B cell (primary cell): ENCODE data around the gene MTX1. TPM values are rescaled to one million over a fixed set of nuclear protein-coding genes. Genes with fewer than 3 reads are reported as not detected.

ENCODE experiments used
- ATAC-seq: fragments of 200-7000 bp; cut with Tn5 transposase; one replicate; pipeline ENCODE4 v1.10.0; 2021; ENCODE audit warnings: low read depth, mild to moderate bottlenecking, moderate number of reproducible peaks, moderate library complexity
- CTCF ChIA-PET: fragments of 350-600 bp; sonication (Branson Sonifier 250); formaldehyde crosslinking; loops from one replicate; lab custom pipeline; 2021; ENCODE audit warnings: antibody characterized with exemption, inconsistent platforms; lab: Charles Lee
- POLR2A ChIA-PET: fragments of 350-600 bp; sonication (Branson Sonifier 250); formaldehyde crosslinking; loops from one replicate; lab custom pipeline; 2021; ENCODE audit warnings: antibody characterized with exemption; lab: Charles Lee
- DNase-seq: peaks from one replicate; pipeline ENCODE4 v3.0.0; 2013
- H2AFZ ChIP-seq: 2 replicates; pipeline ENCODE4 v1.6.1; 2012; ENCODE audit warnings: mild to moderate bottlenecking, low read depth, low read length; ENCODE audit not compliant: insufficient read depth, poor library complexity, severe bottlenecking
- H3K27ac ChIP-seq, 2 donors: 1 replicate in 1 of 2; 2 replicates in 1 of 2; pipeline ENCODE4 v1.5.1; 2012 to 2013; ENCODE audit warnings: low read length in 2 of 2, mild to moderate bottlenecking in 2 of 2, moderate library complexity in 1 of 2
- H3K27me3 ChIP-seq, 4 experiments: fragments of 200-600 bp in 1 of 4; sonication (generic) in 1 of 4; replicated peaks in 1 of 4; 1 replicate in 2 of 4; 2 replicates in 2 of 4; pipeline versions ENCODE4 v1.6.1 to v1.7.0; 2013 to 2016; ENCODE audit warnings: low read length in 3 of 4, mild to moderate bottlenecking in 2 of 4, mixed read lengths in 1 of 4, moderate library complexity in 1 of 4; ENCODE audit not compliant: insufficient read depth in 4 of 4, control insufficient read depth in 3 of 4; ENCODE audit errors: control extremely low read depth in 1 of 4
- H3K36me3 ChIP-seq, 2 experiments: replicated peaks in 1 of 2; 1 replicate in 1 of 2; 2 replicates in 1 of 2; pipeline versions ENCODE4 v1.6.1 to v1.7.1; 2013; ENCODE audit warnings: low read length in 1 of 2; ENCODE audit not compliant: insufficient read depth in 2 of 2, control insufficient read depth in 1 of 2; ENCODE audit errors: control extremely low read depth in 1 of 2, extremely low read depth in 1 of 2
- H3K4me1 ChIP-seq, 2 donors: fragments of 200-600 bp in 1 of 2; sonication (generic) in 1 of 2; 1 replicate in 1 of 2; 2 replicates in 1 of 2; pipeline versions ENCODE4 v1.5.1 to v1.6.1; 2013 to 2017; ENCODE audit warnings: low read length in 2 of 2; ENCODE audit not compliant: control insufficient read depth in 2 of 2, insufficient read depth in 2 of 2
- H3K4me2 ChIP-seq: replicated peaks from 2 replicates; pipeline ENCODE3; 2012; ENCODE audit warnings: mild to moderate bottlenecking, low read depth, low read length; ENCODE audit not compliant: poor library complexity, severe bottlenecking
- H3K4me3 ChIP-seq, 5 experiments: fragments of 200-600 bp in 1 of 5; sonication (generic) in 1 of 5; 1 replicate in 3 of 5; 2 replicates in 2 of 5; pipeline versions ENCODE4 v1.5.1 to v1.7.0; 2011 to 2016; ENCODE audit warnings: low read length in 4 of 5, mild to moderate bottlenecking in 4 of 5, low read depth in 2 of 5, control low read depth in 1 of 5, moderate library complexity in 1 of 5; ENCODE audit not compliant: insufficient read depth in 1 of 5; ENCODE audit errors: control extremely low read depth in 1 of 5, extremely low read depth in 1 of 5
- H3K79me2 ChIP-seq: fragments of 200-600 bp; sonication (generic); one replicate; pipeline ENCODE4 v1.6.0; 2016; ENCODE audit warnings: low read length; ENCODE audit not compliant: control insufficient read depth, insufficient read depth
- H3K9ac ChIP-seq: fragments of 200-600 bp; sonication (generic); 2 replicates; pipeline ENCODE4 v1.6.1; 2017; ENCODE audit warnings: mild to moderate bottlenecking, low read length, moderate library complexity
- H3K9me3 ChIP-seq, 3 donors: one replicate each; pipeline versions ENCODE4 v1.6.1 to v1.7.1; 2013; ENCODE audit warnings: low read length in 2 of 3; ENCODE audit not compliant: control insufficient read depth in 2 of 3, insufficient read depth in 1 of 3; ENCODE audit errors: control extremely low read depth in 1 of 3
- H4K20me1 ChIP-seq: 2 replicates; pipeline ENCODE4 v1.6.0; 2012; ENCODE audit warnings: mild to moderate bottlenecking, low read length; ENCODE audit not compliant: insufficient read depth, control insufficient read depth, poor library complexity, severe bottlenecking
- H3K27ac Mint-ChIP-seq: one replicate; pipeline ENCODE4 v1.8.0; 2021; ENCODE audit warnings: mixed read lengths
- H3K27me3 Mint-ChIP-seq: one replicate; pipeline ENCODE4 v1.8.0; 2021; ENCODE audit warnings: mixed read lengths
- H3K4me1 Mint-ChIP-seq: one replicate; pipeline ENCODE4 v1.8.0; 2021; ENCODE audit warnings: mixed read lengths
- H3K4me3 Mint-ChIP-seq: one replicate; pipeline ENCODE4 v1.8.0; 2021; ENCODE audit warnings: mixed read lengths
- H3K9me3 Mint-ChIP-seq: one replicate; pipeline ENCODE4 v1.8.0; 2022; ENCODE audit warnings: mixed read lengths; ENCODE audit not compliant: insufficient read depth
- EZH2 ChIP-seq: IDR thresholded peaks from 2 replicates; pipeline ENCODE4 v1.6.1; 2012; ENCODE audit warnings: borderline replicate concordance, low read depth, mild to moderate bottlenecking, moderate library complexity, low read length; ENCODE audit not compliant: insufficient read depth, poor library complexity, severe bottlenecking
- WGBS: methylation state at CpG from one replicate; pipeline ENCODE4 v1.1.5; 2013; ENCODE audit warnings: missing lambda C conversion rate; ENCODE audit not compliant: insufficient coverage; 5-methylcytosine and 5-hydroxymethylcytosine counted together
- intact Hi-C: fragments of 100-400 bp; cut with micrococcal nuclease; formaldehyde crosslinking; loops from one replicate; pipeline ENCODE4 v1.10.0; 2022
- polyA plus RNA-seq: library from polyadenylated mRNA; depleted of rRNA; stranded (reverse); fragments of >200 nt; gene quantifications from 2 replicates; pipeline ENCODE4 v1.2.3, GENCODE V29; 2012
- total RNA-seq, 2 donors: library from RNA; stranded (reverse); fragments of 120-200 nt in 1 of 2; gene quantifications; 1 replicate in 1 of 2; 2 replicates in 1 of 2; pipeline versions ENCODE4 v1.2.3 to v1.2.4, GENCODE V29; 2013 to 2022
- TF ChIP-seq, protein P1 (sequence below): fragments of 200-600 bp; IDR thresholded peaks from one replicate; pipeline ENCODE4 v1.8.0; 2022; ENCODE audit warnings: antibody characterized with exemption, mild to moderate bottlenecking

MTX1 gene
- total and polyA plus RNA-seq, 2 donors (not counting 1 experiment from before 2014, with no cell fraction given), result 19.0 to 40.4 TPM

DNA sequence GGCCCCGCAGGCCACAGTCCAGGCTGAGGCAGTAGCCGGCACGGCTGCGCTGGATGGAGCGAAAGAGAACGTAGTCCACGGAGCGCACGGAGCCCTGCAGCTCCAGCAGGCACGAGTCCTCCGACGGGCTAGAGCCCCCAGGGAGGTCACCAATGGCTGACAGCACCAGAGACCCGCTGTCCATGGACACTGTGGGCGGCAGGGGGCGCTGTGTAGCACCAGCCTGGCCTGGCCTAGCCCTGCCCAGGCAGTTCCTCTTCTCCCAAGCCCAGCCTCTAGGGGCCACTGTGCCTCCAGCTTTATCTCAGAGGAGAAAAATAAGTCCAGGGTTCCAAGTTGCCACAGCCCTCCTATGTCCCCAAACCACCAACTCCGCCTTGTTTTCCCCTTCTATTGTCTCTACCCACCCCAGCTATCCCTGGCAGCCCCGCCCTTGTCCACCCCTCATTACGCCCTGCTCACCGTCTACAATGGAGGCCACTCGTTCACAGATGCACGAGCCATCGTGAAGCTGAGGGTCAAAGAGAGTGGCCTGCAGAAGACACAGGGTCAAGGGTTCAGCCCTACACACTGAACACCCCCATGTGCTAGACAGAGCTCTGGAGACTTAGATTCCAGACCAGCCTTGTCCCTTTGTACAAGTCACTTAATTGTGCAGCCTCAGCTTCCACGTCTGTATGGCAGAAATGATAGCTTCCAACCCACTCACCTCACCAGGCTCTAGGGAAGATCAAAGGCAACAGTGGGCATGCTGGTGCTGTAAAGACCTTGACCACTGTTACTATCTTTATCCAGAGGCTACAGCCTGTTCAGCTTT lies 42.3 kb downstream of the MTX1 start:
- Histone ChIP-seq H3K27me3 (no peaks in the 10 kb centered on the region), H3K4me2 (peak overlapping the region; percentile 99), H3K4me3 (peak overlapping the region in 4 of 5 experiments; percentile 47 to 69 (median 60)), H3K36me3 (no peaks in the 10 kb centered on the region), H4K20me1 (no peaks in the 10 kb centered on the region), H2AFZ (peak overlapping the region; percentile 97), H3K4me1 (peaks cover 19 to 30% of the 10 kb centered on the region in 2 donors), H3K9me3 (peaks cover 0 to 3% (median 0%) of the 10 kb centered on the region in 3 donors), H3K27ac (peak overlapping the region; percentile 8 to 52), H3K9ac (peak overlapping the region; percentile 72), H3K79me2 (no peaks in the 10 kb centered on the region)
- ATAC-seq (peak; percentile 96), DNase-seq (peak; percentile 95)
- H3K4me3 Mint-ChIP-seq, result peak overlapping the region; percentile 79
- TF ChIP-seq, protein P1, sequence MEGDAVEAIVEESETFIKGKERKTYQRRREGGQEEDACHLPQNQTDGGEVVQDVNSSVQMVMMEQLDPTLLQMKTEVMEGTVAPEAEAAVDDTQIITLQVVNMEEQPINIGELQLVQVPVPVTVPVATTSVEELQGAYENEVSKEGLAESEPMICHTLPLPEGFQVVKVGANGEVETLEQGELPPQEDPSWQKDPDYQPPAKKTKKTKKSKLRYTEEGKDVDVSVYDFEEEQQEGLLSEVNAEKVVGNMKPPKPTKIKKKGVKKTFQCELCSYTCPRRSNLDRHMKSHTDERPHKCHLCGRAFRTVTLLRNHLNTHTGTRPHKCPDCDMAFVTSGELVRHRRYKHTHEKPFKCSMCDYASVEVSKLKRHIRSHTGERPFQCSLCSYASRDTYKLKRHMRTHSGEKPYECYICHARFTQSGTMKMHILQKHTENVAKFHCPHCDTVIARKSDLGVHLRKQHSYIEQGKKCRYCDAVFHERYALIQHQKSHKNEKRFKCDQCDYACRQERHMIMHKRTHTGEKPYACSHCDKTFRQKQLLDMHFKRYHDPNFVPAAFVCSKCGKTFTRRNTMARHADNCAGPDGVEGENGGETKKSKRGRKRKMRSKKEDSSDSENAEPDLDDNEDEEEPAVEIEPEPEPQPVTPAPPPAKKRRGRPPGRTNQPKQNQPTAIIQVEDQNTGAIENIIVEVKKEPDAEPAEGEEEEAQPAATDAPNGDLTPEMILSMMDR, result peak; percentile 100
- no peak for TF ChIP-seq EZH2
- H3K9me3 Mint-ChIP-seq, result no peaks in the 10 kb centered on the region
- WGBS, result 19% methylated on average over 23 of the region's 23 CpGs
- CTCF ChIA-PET, result interaction anchor here (0.6 to 5.8 kb wide), 52 partner anchors 9 to 1079 kb away, joined by 3 to 128 read pairs (median 5); partner anchors contain the start of genes ASH1L, CLK2, FDPS and HCN3
- POLR2A ChIA-PET, result interaction anchor here (0.6 to 1.5 kb wide), 11 partner anchors 8 to 189 kb away, joined by 3 to 8 read pairs (median 4); partner anchors contain the start of genes CLK2, SCAMP3 and THBS3
- peak overlapping the region; percentile 47 for H3K27ac Mint-ChIP-seq
- H3K4me1 Mint-ChIP-seq, result peaks cover 32% of the 10 kb centered on the region
- no peaks in the 10 kb centered on the region for H3K27me3 Mint-ChIP-seq
- intact Hi-C loops, result loop anchor here (1.0 to 2.0 kb wide), 5 partner anchors 26 to 341 kb away; partner anchors contain the start of genes FDPS and HCN3
